Natural killer cell (primary cell): ENCODE data around the gene TMEM82. TPM values are rescaled to one million over a fixed set of nuclear protein-coding genes. Genes with fewer than 3 reads are reported as not detected.
A peak's percentile ranks its signal among the peaks of the same experiment; 100 is the strongest.
"Not testable (repeated sequence)": the region's sequence is repeated elsewhere in the genome, so short reads cannot be mapped to it uniquely, and the experiment has no call there.

Source experiments
- ATAC-seq, 3 donors: fragments of 150-1000 bp in 2 of 3; fragments of 200-7000 bp in 1 of 3; cut with Tn5 transposase; 1 replicate in 1 of 3; 2 replicates in 2 of 3; pipeline ENCODE4 v1.10.0; 2021; ENCODE audit warnings: mild to moderate bottlenecking in 2 of 3, moderate library complexity in 2 of 3
- DNase-seq, 2 donors: peaks; one replicate each; pipeline versions ENCODE4 v3.0.0 to v3.0.0-alpha.2; 2013 to 2021; ENCODE audit warnings: mixed read lengths in 1 of 2
- H3K27ac ChIP-seq: one replicate; pipeline ENCODE4 v1.5.1; 2013; ENCODE audit warnings: mild to moderate bottlenecking, low read length
- H3K27me3 ChIP-seq: one replicate; pipeline ENCODE4 v1.6.1; 2013; ENCODE audit warnings: low read length; ENCODE audit not compliant: control insufficient read depth, insufficient read depth
- H3K36me3 ChIP-seq: one replicate; pipeline ENCODE4 v1.6.1; 2013; ENCODE audit warnings: low read length; ENCODE audit not compliant: control insufficient read depth, insufficient read depth
- H3K4me1 ChIP-seq: one replicate; pipeline ENCODE4 v1.6.1; 2013; ENCODE audit warnings: low read length; ENCODE audit not compliant: control insufficient read depth, insufficient read depth
- H3K4me3 ChIP-seq: one replicate; pipeline ENCODE4 v1.5.1; 2013; ENCODE audit warnings: low read length
- H3K9me3 ChIP-seq: one replicate; pipeline ENCODE4 v1.6.1; 2013; ENCODE audit warnings: low read length; ENCODE audit not compliant: control insufficient read depth, insufficient read depth
- H3K27ac Mint-ChIP-seq, 2 donors: one replicate each; pipeline ENCODE4 v1.8.0; 2022; ENCODE audit warnings: mild to moderate bottlenecking in 2 of 2, mixed read lengths in 2 of 2, moderate library complexity in 1 of 2
- H3K27me3 Mint-ChIP-seq, 2 donors: one replicate each; pipeline ENCODE4 v1.8.0; 2022; ENCODE audit warnings: low read depth in 2 of 2, mixed read lengths in 2 of 2
- H3K36me3 Mint-ChIP-seq: one replicate; pipeline ENCODE4 v1.8.0; 2022; ENCODE audit warnings: mixed read lengths
- H3K4me1 Mint-ChIP-seq, 2 donors: one replicate each; pipeline ENCODE4 v1.8.0; 2022; ENCODE audit warnings: mixed read lengths in 2 of 2
- H3K4me3 Mint-ChIP-seq: one replicate; pipeline ENCODE4 v1.8.0; 2022; ENCODE audit warnings: mild to moderate bottlenecking, moderate library complexity, mixed read lengths
- H3K9me3 Mint-ChIP-seq, 2 donors: one replicate each; pipeline ENCODE4 v1.8.0; 2022; ENCODE audit warnings: mixed read lengths in 2 of 2
- CTCF ChIP-seq: fragments of 200-600 bp; IDR thresholded peaks from one replicate; pipeline ENCODE4 v1.8.0; 2022; ENCODE audit warnings: antibody characterized with exemption
- WGBS: methylation state at CpG from one replicate; pipeline ENCODE4 v1.1.7; 2013; ENCODE audit warnings: missing lambda C conversion rate; ENCODE audit not compliant: insufficient coverage; 5-methylcytosine and 5-hydroxymethylcytosine counted together
- intact Hi-C: fragments of 100-400 bp; cut with micrococcal nuclease; formaldehyde crosslinking; loops from one replicate; pipeline ENCODE4 v1.14.2; 2022
- total RNA-seq, 4 donors: library from RNA; stranded (reverse); fragments of 120-200 nt in 1 of 4; gene quantifications; one replicate each; pipeline versions ENCODE4 v1.2.3 to v1.2.4, GENCODE V29; 2013 to 2022

Gene TMEM82
- not detected for total RNA-seq
- not detected for total RNA-seq (2013)

GRCh38 chr1:15742339-15742801, at the start of gene TMEM82:
TMEM82 (plus strand) TSS chr1:15742499; CDS start chr1:15742560, 61 bp downstream.
- H3K9me3 ChIP-seq = no peaks in the 10 kb centered on the region
- H3K36me3 ChIP-seq = no peaks in the 10 kb centered on the region
- DNase-seq (no peak), ATAC-seq (no peak)
- WGBS = 57% methylated on average over 14 of the region's 14 CpGs
- Mint-ChIP-seq H3K36me3 (no peaks in the 10 kb centered on the region), H3K27me3 (no peaks in the 10 kb centered on the region), H3K27ac (peak within 1 kb of the TSS in 1 of 2 donors; percentile 33), H3K9me3 (no peaks in the 10 kb centered on the region), H3K4me1 (peaks cover 0 to 7% of the 10 kb centered on the region in 2 donors), H3K4me3 (no peak within 1 kb of the TSS)
- no peak for TF ChIP-seq CTCF
- intact Hi-C loops = no loop called here
- peaks cover 7% of the 10 kb centered on the region for H3K4me1 ChIP-seq
- H3K27me3 ChIP-seq = no peaks in the 10 kb centered on the region
- no peak within 1 kb of the TSS for H3K27ac ChIP-seq
- H3K4me3 ChIP-seq = no peak within 1 kb of the TSS

GRCh38 chr1:15693371-15693770, 48.9 kb upstream of the TMEM82 start:
- no peak overlapping the region for H3K4me3 ChIP-seq
- whole genome bisulfite sequencing = 92% methylated on average over 5 of the region's 5 CpGs
- no peak for DNase-seq
- ATAC-seq = no peak
- no peaks in the 10 kb centered on the region for H3K9me3 ChIP-seq
- no peaks in the 10 kb centered on the region for H3K36me3 Mint-ChIP-seq
- H3K27me3 Mint-ChIP-seq = no peaks in the 10 kb centered on the region
- H3K27ac Mint-ChIP-seq = no peak overlapping the region
- H3K4me1 Mint-ChIP-seq = peaks cover 24 to 37% of the 10 kb centered on the region in 2 donors
- H3K27me3 ChIP-seq = no peaks in the 10 kb centered on the region
- peaks cover 21% of the 10 kb centered on the region for H3K4me1 ChIP-seq
- intact Hi-C loops = no loop called here
- H3K27ac ChIP-seq = no peak overlapping the region
- no peak overlapping the region for H3K4me3 Mint-ChIP-seq
- no peaks in the 10 kb centered on the region for H3K9me3 Mint-ChIP-seq
- H3K36me3 ChIP-seq = no peaks in the 10 kb centered on the region
- no peak for TF ChIP-seq CTCF

- intact Hi-C loops = no loop called here
- Mint-ChIP-seq H3K4me1 (peaks cover 16 to 39% of the 10 kb centered on the region in 2 donors), H3K4me3 (peak overlapping the region; percentile 76), H3K36me3 (no peaks in the 10 kb centered on the region), H3K9me3 (no peaks in the 10 kb centered on the region), H3K27me3 (no peaks in the 10 kb centered on the region), H3K27ac (peak overlapping the region; percentile 72 to 90)
- Histone ChIP-seq H3K4me3 (peak overlapping the region; percentile 9), H3K27ac (peak overlapping the region; percentile 33), H3K9me3 (no peaks in the 10 kb centered on the region), H3K4me1 (peaks cover 21% of the 10 kb centered on the region), H3K27me3 (no peaks in the 10 kb centered on the region), H3K36me3 (no peaks in the 10 kb centered on the region)
- DNase-seq = peak in 1 of 2 donors; percentile 76
- ATAC-seq = peak; percentile 72 to 76 (median 73)
- WGBS = 8% methylated on average over 10 of the region's 10 CpGs
- TF ChIP-seq CTCF = no peak
Measured at GRCh38 chr1:15696956-15697521, 45.3 kb upstream of the TMEM82 start.

GRCh38 chr1:15698201-15698600, 44.1 kb upstream of the TMEM82 start:
- Histone ChIP-seq H3K27ac (peak overlapping the region; percentile 20), H3K27me3 (no peaks in the 10 kb centered on the region), H3K9me3 (no peaks in the 10 kb centered on the region), H3K4me3 (no peak overlapping the region), H3K4me1 (peaks cover 21% of the 10 kb centered on the region), H3K36me3 (no peaks in the 10 kb centered on the region)
- Mint-ChIP-seq H3K36me3 (no peaks in the 10 kb centered on the region), H3K4me3 (no peak overlapping the region), H3K27ac (no peak overlapping the region), H3K4me1 (peaks cover 14 to 39% of the 10 kb centered on the region in 2 donors), H3K27me3 (no peaks in the 10 kb centered on the region), H3K9me3 (no peaks in the 10 kb centered on the region)
- WGBS = 95% methylated on average over 2 of the region's 2 CpGs
- no peak for ATAC-seq
- intact Hi-C loops = no loop called here
- DNase-seq = no peak
- no peak for TF ChIP-seq CTCF

GRCh38 chr1:15699321-15699720, 43.0 kb upstream of the TMEM82 start:
- H3K9me3 ChIP-seq, H3K27ac Mint-ChIP-seq, H3K36me3 Mint-ChIP-seq, H3K9me3 Mint-ChIP-seq, H3K27ac ChIP-seq, ATAC-seq, H3K27me3 Mint-ChIP-seq, H3K4me3 Mint-ChIP-seq, H3K4me3 ChIP-seq, DNase-seq, intact Hi-C loops, H3K36me3 ChIP-seq, H3K27me3 ChIP-seq: not testable (repeated sequence)
- H3K4me1 ChIP-seq = peaks cover 21% of the 10 kb centered on the region
- 92% methylated on average over 3 of the region's 4 CpGs for WGBS
- H3K4me1 Mint-ChIP-seq = peaks cover 19 to 46% of the 10 kb centered on the region in 2 donors
